ENCODE results near the gene CEND1. TPM values are rescaled to one million over a fixed set of nuclear protein-coding genes. Genes with fewer than 3 reads are reported as not detected.

CEND1 gene
- total and polyA plus RNA-seq, 2 of the 13 experiments (the other 11 are each of a cell fraction or from before 2014, with no cell fraction given) = not detected

- TF ChIP-seq HMGXB4 (CRISPR knock-in tag; IDR thresholded peaks at IDR 0.05; ENCODE audit: borderline replicate concordance in 1 of 2, low read depth in 1 of 2) = peak; percentile 57 to 92; a peak in 3 of 4 replicates
- TF ChIP-seq NFATC3 (CRISPR knock-in tag; IDR thresholded peaks at IDR 0.05) = no peak
- TF ChIP-seq ATF2 (CRISPR knock-in tag; IDR thresholded peaks at IDR 0.05) = peak; percentile 31; the same call in 1 of the 2 replicates
- TF ChIP-seq ZNF550 (CRISPR knock-in tag; IDR thresholded peaks at IDR 0.05; ENCODE audit: borderline replicate concordance) = peak; percentile 79; the same call in 1 of the 2 replicates
- 0 out of 2 replicates have a peak, but pooled peaks have one; percentile 25 for TF ChIP-seq ZNF503 (CRISPR knock-in tag; IDR thresholded peaks at IDR 0.05)
- 0 out of 2 replicates have a peak, but pooled peaks have one; percentile 51 for TF ChIP-seq ZNF275 (CRISPR knock-in tag; IDR thresholded peaks at IDR 0.05; ENCODE audit: borderline replicate concordance)
- TF ChIP-seq FIP1L1 (IDR thresholded peaks at IDR 0.05; ENCODE audit: borderline replicate concordance, insufficient read depth, low read depth, low read length) = no peak
- no peak for TF ChIP-seq SRSF9 (IDR thresholded peaks at IDR 0.05; ENCODE audit: borderline replicate concordance, insufficient read depth, low read depth, low read length, poor library complexity, severe bottlenecking)
- TF ChIP-seq CSRNP1 (CRISPR knock-in tag; IDR thresholded peaks at IDR 0.05) = no peak
- no peak; the same call in 1 of the 2 replicates for TF ChIP-seq ZHX1 (CRISPR knock-in tag; IDR thresholded peaks at IDR 0.05; ENCODE audit: low read depth)
- TF ChIP-seq ZNF253 (CRISPR knock-in tag; IDR thresholded peaks at IDR 0.05; ENCODE audit: borderline replicate concordance) = no peak
- no peak for TF ChIP-seq ZNF264 (CRISPR knock-in tag; IDR thresholded peaks at IDR 0.05)
- peak; percentile 58 for TF ChIP-seq CHCHD3 (CRISPR knock-in tag; IDR thresholded peaks at IDR 0.05)
Measured at GRCh38 chr11:747158-748006, 42.5 kb downstream of the CEND1 start, which contains the start of gene TALDO1 (continued).

Data from HepG2 (cell line).